ENCODE measurements around the gene ZNF70.

ZNF70 gene

GRCh38 chr22:23720855-23721254 lies 30.1 kb downstream of the ZNF70 start:
- in situ Hi-C loops (cut with MboI; ENCODE audit: low sequenced_read_pairs): no loop called here

- in situ Hi-C loops (cut with MboI; ENCODE audit: low sequenced_read_pairs): no loop called here
These were observed 32.3 kb downstream of the ZNF70 start for GRCh38 chr22:23718371-23719165.

- in situ Hi-C loops (cut with MboI; ENCODE audit: low sequenced_read_pairs): no loop called here
These were observed 33.8 kb downstream of the ZNF70 start for GRCh38 chr22:23716811-23717801.

- in situ Hi-C loops (cut with MboI; ENCODE audit: low sequenced_read_pairs): no loop called here
These were observed 35.0 kb downstream of the ZNF70 start for GRCh38 chr22:23715806-23716375.

GRCh38 chr22:23714596-23715578 lies 36.0 kb downstream of the ZNF70 start:
- in situ Hi-C loops (cut with MboI; ENCODE audit: low sequenced_read_pairs): no loop called here

GRCh38 chr22:23713696-23714595 lies 37.0 kb downstream of the ZNF70 start:
- in situ Hi-C loops (cut with MboI; ENCODE audit: low sequenced_read_pairs): no loop called here

- in situ Hi-C loops (cut with MboI; ENCODE audit: low sequenced_read_pairs): no loop called here
These were observed 38.7 kb downstream of the ZNF70 start for GRCh38 chr22:23712256-23712655.

- in situ Hi-C loops (cut with MboI; ENCODE audit: low sequenced_read_pairs): no loop called here
These were observed 41.8 kb downstream of the ZNF70 start for GRCh38 chr22:23709107-23709506.

GRCh38 chr22:23708270-23708669 lies 42.6 kb downstream of the ZNF70 start:
- in situ Hi-C loops (cut with MboI; ENCODE audit: low sequenced_read_pairs): no loop called here

GRCh38 chr22:23705358-23705757 lies 45.6 kb downstream of the ZNF70 start:
- in situ Hi-C loops (cut with MboI; ENCODE audit: low sequenced_read_pairs): no loop called here

- in situ Hi-C loops (cut with MboI; ENCODE audit: low sequenced_read_pairs): no loop called here
These were observed 46.1 kb downstream of the ZNF70 start for GRCh38 chr22:23704829-23705228.

- in situ Hi-C loops (cut with MboI; ENCODE audit: low sequenced_read_pairs): no loop called here
These were observed 46.9 kb downstream of the ZNF70 start for GRCh38 chr22:23704062-23704461.

- in situ Hi-C loops (cut with MboI; ENCODE audit: low sequenced_read_pairs): no loop called here
These were observed 50.2 kb downstream of the ZNF70 start for GRCh38 chr22:23700706-23701105.

GRCh38 chr22:23698673-23699235 lies 52.2 kb downstream of the ZNF70 start:
- in situ Hi-C loops (cut with MboI; ENCODE audit: low sequenced_read_pairs): no loop called here

- in situ Hi-C loops (cut with MboI; ENCODE audit: low sequenced_read_pairs): no loop called here
These were observed 52.8 kb downstream of the ZNF70 start for GRCh38 chr22:23698094-23698493.

GRCh38 chr22:23697031-23697970 lies 53.6 kb downstream of the ZNF70 start:
- in situ Hi-C loops (cut with MboI; ENCODE audit: low sequenced_read_pairs): no loop called here

- in situ Hi-C loops (cut with MboI; ENCODE audit: low sequenced_read_pairs): no loop called here
These were observed 54.5 kb downstream of the ZNF70 start for GRCh38 chr22:23696326-23696851.

All from HL-60/S4 treated with phorbol 12-myristate 13-acetate at 8.2 ng/mL for 4 days and 3 days (cell line).